Vagina (tissue), 2 donors: ENCODE results near the gene SPATA9.

ENCODE experiments used
- POLR2AphosphoS5 ChIP-seq, 2 donors: sonication (generic); formaldehyde crosslinking; IDR thresholded peaks; one replicate each; pipeline ENCODE4 v1.9.0; 2017; ENCODE audit warnings: antibody characterized with exemption in 2 of 2, mild to moderate bottlenecking in 2 of 2, low read depth in 1 of 2; ENCODE audit not compliant: insufficient read depth in 1 of 2
- TF ChIP-seq, protein P1 (sequence below), 3 experiments: fragments of 450-650 bp in 2 of 3; fragments of 200-600 bp in 1 of 3; sonication (generic) in 1 of 3; IDR thresholded peaks; one replicate each; pipeline ENCODE4 v1.5.1; 2017 to 2019; ENCODE audit warnings: antibody characterized with exemption in 3 of 3, mild to moderate bottlenecking in 2 of 3, moderate library complexity in 2 of 3

DNA sequence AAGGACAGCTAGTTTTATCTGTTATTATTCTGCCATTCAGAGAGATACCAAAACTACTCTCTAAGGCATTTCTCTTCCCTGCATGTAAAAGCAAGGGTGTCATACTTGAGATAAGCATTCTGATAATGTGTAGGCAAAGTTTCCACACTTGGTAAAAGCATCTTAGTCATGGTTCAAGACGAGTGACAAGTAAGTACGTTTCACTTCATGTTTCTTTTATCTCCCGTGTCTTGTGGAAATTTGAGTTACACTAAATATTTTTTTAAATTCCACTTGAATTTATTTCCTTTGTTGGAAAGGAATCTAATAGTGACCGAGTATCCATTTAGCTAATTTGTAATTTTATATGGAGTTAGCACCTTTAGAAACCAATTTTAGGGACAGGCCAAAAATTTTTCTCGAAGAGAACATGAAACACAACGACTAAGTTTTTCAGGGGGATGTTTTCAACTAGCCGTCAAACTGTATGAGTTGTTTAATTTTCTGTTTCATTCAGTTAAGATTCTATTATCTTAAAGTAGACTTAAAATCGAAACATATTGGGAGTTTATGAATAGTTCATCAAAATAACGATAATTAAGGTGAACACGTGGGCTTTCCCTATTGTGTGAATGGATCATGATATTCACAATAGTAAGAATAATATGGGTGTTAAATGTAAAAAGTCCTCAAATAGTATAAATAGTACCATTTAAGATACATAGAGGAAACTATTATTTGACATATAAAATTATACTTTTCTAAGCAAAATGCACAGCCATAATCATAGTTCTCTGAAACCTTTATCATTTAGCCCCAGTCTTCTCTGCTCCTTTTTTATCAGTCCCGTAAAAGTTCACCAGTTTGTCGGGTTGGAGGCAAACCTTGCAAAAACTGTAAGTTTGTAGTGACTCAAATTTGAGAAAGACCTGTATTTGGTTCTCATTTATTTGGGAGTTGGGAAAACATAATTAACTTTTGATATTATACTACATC lies 34.6 kb downstream of the SPATA9 start:
- TF ChIP-seq, protein P1, sequence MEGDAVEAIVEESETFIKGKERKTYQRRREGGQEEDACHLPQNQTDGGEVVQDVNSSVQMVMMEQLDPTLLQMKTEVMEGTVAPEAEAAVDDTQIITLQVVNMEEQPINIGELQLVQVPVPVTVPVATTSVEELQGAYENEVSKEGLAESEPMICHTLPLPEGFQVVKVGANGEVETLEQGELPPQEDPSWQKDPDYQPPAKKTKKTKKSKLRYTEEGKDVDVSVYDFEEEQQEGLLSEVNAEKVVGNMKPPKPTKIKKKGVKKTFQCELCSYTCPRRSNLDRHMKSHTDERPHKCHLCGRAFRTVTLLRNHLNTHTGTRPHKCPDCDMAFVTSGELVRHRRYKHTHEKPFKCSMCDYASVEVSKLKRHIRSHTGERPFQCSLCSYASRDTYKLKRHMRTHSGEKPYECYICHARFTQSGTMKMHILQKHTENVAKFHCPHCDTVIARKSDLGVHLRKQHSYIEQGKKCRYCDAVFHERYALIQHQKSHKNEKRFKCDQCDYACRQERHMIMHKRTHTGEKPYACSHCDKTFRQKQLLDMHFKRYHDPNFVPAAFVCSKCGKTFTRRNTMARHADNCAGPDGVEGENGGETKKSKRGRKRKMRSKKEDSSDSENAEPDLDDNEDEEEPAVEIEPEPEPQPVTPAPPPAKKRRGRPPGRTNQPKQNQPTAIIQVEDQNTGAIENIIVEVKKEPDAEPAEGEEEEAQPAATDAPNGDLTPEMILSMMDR (IDR thresholded peaks at IDR 0.05) = peak in 1 of 3 experiments; percentile 1
- no peak for TF ChIP-seq POLR2AphosphoS5 (IDR thresholded peaks at IDR 0.05; ENCODE audit: insufficient read depth in 1 of 2, low read depth in 1 of 2)
